ENCODE measurements around the gene CLEC11A.

Gene CLEC11A

GRCh38 chr19:50705422-50706019 lies 17.6 kb upstream of the CLEC11A start:
- peak; percentile 81 for DNase-seq

DNA sequence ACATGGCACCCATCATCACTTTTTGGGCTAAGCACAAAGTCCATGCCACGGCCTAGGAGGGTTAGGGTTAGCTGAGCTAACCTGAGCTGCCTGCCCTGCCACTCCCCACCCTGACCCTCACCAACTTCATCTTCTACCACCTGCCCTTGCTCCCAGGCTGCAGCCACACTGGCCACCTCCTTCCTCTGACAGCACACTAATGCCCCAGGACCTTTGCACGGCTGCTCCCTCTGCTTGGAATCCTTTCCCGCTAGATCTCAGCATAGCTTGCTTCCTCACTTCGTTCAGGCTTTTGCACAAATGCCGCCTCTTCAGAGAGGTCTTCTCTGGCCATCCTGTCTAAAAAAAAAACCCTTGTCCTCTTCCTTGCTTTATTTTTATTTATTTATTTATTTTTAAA lies 16.8 kb upstream of the CLEC11A start:
- DNase-seq, result no peak

GRCh38 chr19:50708179-50708879 lies 14.8 kb upstream of the CLEC11A start:
- no peak for DNase-seq

DNA sequence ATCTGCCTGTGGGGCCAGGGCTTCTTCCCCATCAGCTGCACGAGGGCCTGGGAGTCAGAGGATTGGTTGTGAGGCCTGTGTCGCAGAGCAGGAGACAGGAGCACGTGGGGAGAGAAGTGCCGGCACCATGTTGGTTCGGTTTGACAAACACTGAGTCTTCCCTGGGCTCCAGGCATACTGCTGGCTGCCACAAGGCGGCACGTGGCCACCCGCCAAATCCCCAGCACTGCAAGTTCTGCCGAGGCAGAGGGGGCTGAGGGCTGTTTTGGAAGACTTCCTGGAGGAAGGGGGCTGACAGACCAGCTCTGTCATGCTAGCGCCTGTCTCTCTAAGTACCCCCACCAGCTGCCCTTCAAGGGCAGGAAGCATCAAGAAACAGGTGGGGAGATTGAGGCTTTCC lies 13.1 kb upstream of the CLEC11A start:
- peak; percentile 37 for DNase-seq

GRCh38 chr19:50710612-50711011 lies 12.6 kb upstream of the CLEC11A start:
- no peak for DNase-seq

DNA sequence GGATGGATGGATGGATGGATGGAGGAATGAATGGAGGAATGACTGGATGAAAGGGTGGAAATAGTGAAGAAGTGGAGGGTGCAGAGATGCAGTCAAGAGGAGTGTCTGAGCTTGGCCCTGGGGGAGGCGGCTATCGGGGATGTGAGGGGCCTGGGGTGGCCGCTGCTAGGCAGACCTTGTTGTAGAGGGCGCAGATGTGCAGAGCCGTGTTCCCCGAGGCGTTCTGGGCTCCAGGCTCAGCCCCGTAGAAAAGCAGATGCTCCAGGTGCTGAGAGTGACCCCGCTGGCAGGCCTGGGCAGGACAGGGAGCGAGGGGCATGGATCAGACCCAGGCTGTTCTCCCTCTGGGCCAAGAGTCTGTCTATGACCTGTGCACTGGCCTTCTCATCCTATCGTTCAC lies 12.0 kb upstream of the CLEC11A start:
- DNase-seq, result no peak

- DNase-seq, result no peak
Measured at GRCh38 chr19:50711805-50712204, 11.4 kb upstream of the CLEC11A start.

GRCh38 chr19:50712833-50713232 lies 10.3 kb upstream of the CLEC11A start:
- DNase-seq, result peak; percentile 52

DNA sequence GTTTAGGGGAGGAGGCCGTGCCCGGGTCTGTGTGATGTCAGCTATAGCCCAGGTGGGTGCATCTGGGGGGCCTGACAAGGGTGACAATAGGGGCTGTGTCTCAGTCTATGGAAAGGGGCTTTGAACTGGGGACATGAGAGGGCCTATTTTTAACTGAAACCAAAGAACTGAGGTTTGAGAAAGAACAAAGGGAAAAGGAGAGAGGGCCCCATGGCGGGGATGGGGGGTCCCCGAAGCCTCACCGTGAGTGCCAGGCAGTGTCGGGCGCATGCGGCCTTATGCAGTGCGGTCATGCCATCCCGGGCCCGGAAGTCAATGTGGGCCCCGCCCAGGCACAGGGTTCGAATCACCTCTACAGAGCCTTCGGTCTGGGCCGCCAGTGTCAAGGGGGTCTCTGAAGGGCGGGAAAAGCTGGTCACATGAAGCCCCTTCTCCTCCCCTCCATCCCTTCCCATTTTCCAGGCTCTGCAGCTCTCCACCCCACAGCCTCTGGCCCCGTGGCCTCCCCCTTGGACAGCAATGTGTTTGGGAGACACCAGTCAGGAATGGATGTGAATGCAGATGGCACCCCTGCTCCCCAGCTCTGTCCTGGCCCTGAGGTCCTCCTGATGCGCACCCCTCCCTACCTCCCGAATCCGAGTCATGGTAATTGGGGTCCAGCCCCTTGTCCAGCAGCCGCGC lies 9.5 kb upstream of the CLEC11A start:
- no peak for DNase-seq

DNA sequence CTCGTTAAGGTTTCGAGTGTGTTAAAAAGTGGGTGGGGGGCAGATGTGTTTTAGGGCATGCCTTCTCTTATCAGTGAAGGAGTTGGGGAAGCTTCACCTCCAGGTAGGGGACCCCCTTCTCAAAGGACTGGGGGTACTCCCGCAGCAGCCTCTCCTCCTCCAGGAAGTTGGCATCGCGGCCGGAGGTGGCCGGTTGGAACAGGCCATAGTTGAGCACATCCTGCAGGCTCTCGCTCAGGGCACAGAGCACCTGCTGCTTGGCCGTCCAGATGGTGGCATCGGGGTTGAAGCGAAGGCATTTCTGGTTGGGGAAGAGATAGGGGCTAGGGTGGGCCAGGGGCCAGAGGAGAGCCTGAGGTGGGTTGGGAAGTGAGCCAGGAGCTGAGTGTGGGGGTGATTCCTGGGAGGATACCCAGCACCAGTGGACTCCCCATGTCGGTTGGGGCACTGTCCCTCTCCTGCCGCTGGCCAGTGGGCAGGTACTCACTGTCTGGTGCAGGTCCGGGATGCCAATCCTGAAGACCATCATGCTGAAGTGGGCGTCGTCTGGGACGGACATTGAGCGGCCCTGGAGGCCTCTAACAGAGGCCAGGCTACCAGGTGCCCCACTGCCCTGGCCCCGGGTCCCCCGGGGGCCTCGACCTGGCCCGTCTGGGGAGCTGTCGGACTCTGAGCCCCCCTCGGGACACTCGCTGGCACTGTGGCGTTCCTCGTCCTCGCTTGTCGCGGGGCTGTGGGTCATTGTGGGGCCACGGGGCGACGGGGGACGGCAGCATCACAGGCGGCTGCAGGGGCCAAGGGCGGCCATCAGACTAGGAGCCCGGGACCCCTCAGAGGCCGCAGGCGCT lies 6.8 kb upstream of the CLEC11A start:
- DNase-seq, result no peak

- DNase-seq, result no peak
Measured at GRCh38 chr19:50717026-50717723, 6.0 kb upstream of the CLEC11A start.

GRCh38 chr19:50717891-50718254 lies 5.3 kb upstream of the CLEC11A start:
- DNase-seq, result no peak

DNA sequence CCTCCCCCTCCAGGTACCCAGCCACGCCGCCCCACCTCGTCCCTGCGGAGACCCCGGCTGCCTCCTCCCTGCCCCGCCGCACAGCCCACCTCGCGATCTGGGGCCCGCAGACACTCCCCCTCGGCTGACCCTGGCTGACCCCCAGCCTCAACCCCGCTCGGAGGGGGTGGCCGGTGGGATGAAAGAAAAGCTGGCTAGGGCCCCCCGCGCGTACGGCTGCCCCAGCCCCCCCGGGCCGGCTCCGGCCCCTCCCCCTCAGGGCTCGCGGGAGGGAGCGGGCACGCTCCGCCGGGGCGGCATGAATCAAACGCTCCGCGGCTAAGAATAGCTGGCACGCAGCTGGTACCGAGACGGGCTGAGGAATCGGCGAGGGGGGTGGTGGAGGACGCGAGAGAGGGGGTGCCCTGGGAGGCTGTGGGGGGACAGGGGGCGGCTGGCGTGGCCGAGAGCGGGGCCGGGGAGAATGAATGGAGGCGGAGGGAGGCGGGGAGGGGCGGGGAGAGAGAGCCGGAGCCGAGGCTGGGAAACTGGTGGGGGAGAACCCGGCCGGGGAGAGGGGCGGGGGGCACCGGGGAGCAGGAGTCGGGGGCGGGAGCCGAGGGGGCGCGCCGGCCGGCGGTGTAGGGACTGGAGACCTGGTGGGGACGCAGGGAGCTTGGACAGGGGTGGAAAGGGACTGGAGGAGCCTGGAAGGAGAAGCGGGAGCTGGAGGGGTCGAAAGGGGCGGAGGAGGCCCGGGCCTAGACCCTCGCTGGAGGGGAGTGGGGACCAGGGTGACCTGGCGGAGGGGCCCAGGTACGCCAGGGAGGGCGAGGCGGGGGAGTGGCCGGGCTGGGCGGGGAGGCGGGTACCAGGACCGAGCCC lies 4.7 kb upstream of the CLEC11A start:
- no peak for DNase-seq

DNA sequence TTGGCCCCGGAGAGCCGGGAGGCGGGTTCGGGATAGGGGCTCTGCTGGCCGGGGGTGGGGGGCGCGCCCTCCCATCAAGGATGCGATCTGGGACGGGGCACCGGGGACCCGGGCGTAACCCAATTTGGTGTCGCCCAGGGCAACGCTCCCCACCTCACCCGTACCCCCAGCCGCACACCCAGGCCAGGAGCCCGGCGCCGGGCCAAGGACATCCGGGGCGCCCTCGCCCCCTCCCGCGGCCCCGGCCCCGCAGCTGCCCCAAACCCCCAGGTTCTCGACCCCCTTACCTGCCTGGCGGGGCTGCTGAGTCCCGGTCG lies 4.1 kb upstream of the CLEC11A start:
- no peak for DNase-seq

GRCh38 chr19:50719566-50719965 lies 3.6 kb upstream of the CLEC11A start, which contains the start of gene SHANK1:
Gene SHANK1, minus strand, starts transcription at chr19:50719802. Its CDS starts 2,883 bp downstream, at chr19:50716919.
- DNase-seq, result peak; percentile 34

GRCh38 chr19:50720181-50720920 lies 2.8 kb upstream of the CLEC11A start:
- DNase-seq, result no peak

- DNase-seq, result peak; percentile 57
Measured at GRCh38 chr19:50720921-50721381, 2.2 kb upstream of the CLEC11A start.

DNA sequence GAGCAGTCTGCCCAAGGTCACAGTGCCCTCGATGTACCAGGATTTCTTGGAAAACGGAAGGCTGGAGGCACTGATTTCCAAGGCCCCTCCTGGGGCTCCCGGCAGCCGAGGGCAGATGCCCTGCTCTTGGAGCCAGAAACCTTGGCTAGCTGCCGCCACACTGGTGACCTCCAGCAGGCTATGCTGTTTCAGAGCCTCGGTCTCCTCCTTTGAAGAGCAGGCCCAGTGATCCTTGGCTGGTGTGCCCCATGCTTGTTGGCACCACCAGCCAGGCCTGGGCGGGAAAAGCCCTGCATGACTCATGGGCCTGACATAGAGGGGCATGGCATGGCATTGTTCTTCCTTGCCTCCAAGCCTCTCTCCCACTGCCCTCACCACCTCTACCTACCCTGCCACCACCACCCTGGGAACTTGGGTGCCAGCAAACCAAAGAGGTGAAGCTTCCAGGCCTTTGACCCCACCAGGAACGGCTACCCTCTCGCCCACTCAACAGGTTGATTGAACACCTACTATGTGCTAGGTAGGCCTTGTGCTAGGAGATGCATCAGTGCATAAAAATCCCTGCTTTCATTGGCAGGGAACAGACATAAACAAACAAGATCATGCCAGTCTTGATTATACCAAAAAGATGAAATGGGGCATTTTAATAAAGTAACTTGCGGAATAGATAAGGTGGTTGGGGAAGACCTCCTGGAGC lies 1.6 kb upstream of the CLEC11A start:
- no peak for DNase-seq

DNA sequence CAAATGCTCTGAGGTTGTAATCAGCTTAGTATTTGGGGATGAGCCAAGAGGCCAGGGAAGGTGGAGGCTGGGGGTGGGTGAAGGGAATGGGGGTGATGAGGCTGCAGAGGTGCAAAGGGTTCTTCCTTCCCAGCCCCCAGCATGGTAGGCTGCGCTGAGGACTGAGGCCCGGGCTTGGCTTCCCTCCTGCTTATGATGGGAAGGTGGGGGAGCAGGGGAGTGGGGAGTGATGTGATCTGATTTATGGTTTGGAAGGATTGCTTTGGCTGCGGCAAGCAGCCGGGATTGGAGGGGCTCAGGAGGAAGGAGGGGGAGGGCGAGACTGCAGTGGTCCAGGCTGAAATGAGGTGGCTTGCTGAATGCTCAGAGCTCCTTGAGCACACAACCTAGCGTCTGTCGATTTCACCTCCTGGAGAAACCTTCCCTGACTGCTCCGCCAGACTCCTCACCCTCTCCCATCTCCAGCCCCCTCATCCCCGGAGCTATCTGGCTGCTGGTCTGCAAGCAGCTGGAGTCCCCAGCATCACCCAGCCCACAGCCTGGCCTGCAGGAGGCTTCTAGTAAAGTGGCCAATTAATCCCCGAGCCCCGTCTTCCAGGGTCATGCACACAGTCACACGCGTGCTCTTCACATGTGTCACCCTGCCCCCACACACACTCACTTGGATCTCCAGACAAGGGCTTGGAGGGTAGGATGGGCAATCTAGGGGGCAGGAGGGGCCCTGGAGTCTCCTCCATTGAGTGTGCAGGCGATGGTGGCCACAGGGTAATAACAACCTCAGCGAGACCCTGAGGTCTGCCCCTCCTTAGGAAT lies 757 bp upstream of the CLEC11A start:
- no peak for DNase-seq
